Mucosa of stomach (tissue), 1 donor: ENCODE data around the gene CD22.

Source experiments
- H3K27me3 ChIP-seq: one replicate; pipeline ENCODE4 v1.7.0; 2013; ENCODE audit warnings: mild to moderate bottlenecking, low read length; ENCODE audit not compliant: control insufficient read depth, insufficient read depth
- H3K36me3 ChIP-seq: one replicate; pipeline ENCODE4 v1.7.0; 2013; ENCODE audit warnings: low read length; ENCODE audit not compliant: control insufficient read depth, insufficient read depth
- H3K4me1 ChIP-seq: one replicate; pipeline ENCODE4 v1.7.0; 2013; ENCODE audit warnings: mild to moderate bottlenecking, low read length; ENCODE audit not compliant: control insufficient read depth, insufficient read depth
- H3K4me3 ChIP-seq: one replicate; pipeline ENCODE4 v1.7.0; 2013; ENCODE audit warnings: low read length
- H3K9ac ChIP-seq: one replicate; pipeline ENCODE4 v1.7.0; 2013; ENCODE audit warnings: mild to moderate bottlenecking, low read length, moderate library complexity
- H3K9me3 ChIP-seq: one replicate; pipeline ENCODE4 v1.7.0; 2013; ENCODE audit warnings: mild to moderate bottlenecking, low read length, moderate library complexity; ENCODE audit not compliant: control insufficient read depth
- donor health status: Pancreatic carcinoma.

Gene CD22

DNA sequence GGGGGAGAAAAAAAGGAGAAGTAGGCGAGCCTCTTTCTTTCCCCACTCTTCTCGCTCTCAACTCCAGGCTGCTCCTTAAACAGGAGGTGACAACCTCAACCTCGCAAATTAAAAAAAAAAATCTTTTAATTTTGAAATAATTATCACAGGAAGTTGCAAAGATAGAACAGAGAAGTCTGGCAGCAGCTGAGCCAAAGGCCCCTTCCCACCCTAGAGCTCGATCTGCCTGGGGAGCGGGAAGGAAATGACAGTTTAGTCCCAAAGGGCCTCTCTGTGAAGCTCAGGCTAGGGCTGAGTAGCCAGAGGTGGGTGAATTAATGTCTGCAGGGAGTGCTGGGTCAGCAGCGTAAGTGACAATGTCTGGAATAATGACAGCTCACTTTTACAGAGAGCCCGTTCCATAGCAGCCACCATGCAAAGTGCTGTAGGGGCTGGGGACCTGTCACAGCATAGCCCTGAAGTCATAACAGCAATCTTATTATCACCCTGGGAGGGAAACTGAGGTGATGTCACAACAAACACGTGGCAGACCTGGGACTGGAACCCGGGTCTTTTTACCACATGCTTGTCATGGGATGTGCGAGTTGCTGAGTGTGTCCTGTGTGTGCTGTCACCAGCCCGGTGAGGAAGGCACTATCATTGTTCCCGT lies 8.8 kb upstream of the CD22 start:
- Histone ChIP-seq H3K9me3 (no peaks in the 10 kb centered on the region), H3K36me3 (no peaks in the 10 kb centered on the region), H3K4me3 (no peak overlapping the region), H3K4me1 (peaks cover 7% of the 10 kb centered on the region), H3K27me3 (no peaks in the 10 kb centered on the region), H3K9ac (no peak overlapping the region)

DNA sequence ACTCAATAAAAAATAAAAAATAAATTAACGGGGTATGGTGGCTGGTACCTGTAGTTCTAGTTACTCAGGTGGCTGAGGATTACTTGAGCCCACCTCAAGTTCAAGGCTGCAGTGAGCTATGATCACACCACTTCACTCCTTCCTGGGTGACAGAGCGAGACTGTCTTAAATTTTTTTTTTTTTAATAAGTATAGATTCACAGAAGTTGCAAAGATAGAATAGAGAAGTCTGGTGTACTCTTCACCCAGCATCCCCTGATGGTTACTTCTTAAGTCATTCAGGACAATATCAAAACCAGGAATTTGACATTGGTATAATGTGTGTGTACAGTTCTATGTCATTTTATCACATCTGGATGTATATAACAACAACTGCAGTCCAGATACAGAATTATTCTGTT lies 7.7 kb upstream of the CD22 start:
- Histone ChIP-seq H3K27me3 (no peaks in the 10 kb centered on the region), H3K4me3 (no peak overlapping the region), H3K9me3 (no peaks in the 10 kb centered on the region), H3K4me1 (peaks cover 7% of the 10 kb centered on the region), H3K9ac (no peak overlapping the region), H3K36me3 (no peaks in the 10 kb centered on the region)

DNA sequence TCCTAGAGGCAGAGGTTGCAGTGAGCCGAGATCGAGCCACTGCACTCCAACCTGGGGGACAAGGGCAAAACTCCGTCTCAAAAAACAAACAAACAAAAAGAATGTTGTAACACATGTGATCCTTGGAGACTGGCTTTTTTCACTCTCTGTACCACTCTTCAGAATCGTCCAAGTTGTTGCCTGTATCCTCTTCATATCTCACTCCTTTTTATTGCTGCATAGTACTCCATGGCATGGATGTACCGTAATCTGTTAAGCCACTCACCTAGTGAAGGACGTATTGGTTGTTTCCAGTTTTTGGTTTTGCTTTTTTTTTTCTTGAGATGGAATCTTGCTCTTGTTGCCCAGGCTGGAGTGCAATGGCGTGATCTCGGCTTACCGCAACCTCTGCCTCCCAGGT lies 7.0 kb upstream of the CD22 start:
- no peaks in the 10 kb centered on the region for H3K27me3 ChIP-seq
- H3K9ac ChIP-seq = no peak overlapping the region
- no peaks in the 10 kb centered on the region for H3K36me3 ChIP-seq
- no peaks in the 10 kb centered on the region for H3K9me3 ChIP-seq
- H3K4me1 ChIP-seq = peaks cover 7% of the 10 kb centered on the region
- H3K4me3 ChIP-seq = no peak overlapping the region

DNA sequence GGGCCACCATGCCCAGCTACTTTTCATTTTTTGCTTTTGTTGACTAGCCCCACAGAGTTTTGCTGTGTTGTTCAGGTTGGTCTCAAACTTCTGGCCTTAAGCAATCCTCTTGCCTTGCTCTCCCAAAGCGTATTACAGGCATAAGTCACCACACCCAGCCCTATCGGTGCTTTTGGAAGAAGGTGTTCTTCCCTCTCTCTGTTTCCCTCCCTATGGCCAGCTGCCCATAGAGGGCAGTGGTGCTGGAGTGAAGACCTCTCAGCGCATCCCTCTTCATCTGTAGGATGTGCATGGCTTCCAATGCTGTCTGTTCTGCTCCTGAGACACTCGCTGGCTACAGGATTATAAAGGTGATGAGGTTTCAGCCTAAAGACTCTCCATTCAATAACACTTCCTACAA lies 1.3 kb upstream of the CD22 start:
- H3K36me3 ChIP-seq = no peaks in the 10 kb centered on the region
- H3K4me3 ChIP-seq = no peak overlapping the region
- H3K4me1 ChIP-seq = no peaks in the 10 kb centered on the region
- no peak overlapping the region for H3K9ac ChIP-seq
- H3K9me3 ChIP-seq = no peaks in the 10 kb centered on the region
- H3K27me3 ChIP-seq = no peaks in the 10 kb centered on the region

DNA sequence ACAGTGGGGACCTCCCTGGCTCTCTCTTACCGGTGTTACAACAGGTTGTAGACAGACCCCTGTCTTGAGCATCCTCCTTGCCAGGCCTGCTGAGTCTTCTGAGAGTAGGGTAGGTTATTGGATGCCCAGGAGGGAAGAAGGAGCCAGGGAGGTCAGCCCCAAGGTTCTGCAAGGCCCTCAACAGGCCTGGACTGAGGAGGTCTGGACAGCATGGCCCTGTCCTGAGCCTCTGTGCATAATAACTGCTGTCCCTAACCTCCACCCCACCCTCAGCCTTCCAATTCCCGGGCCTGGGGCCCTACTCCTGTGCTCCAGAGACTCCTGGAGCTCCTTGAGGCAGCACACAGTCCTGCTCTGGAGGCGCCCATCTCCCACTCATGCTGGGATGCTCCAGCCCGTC lies 336 bp downstream of the CD22 start:
- Histone ChIP-seq H3K27me3 (no peaks in the 10 kb centered on the region), H3K9me3 (no peaks in the 10 kb centered on the region), H3K36me3 (no peaks in the 10 kb centered on the region), H3K4me3 (no peak overlapping the region), H3K4me1 (no peaks in the 10 kb centered on the region), H3K9ac (no peak overlapping the region)

DNA sequence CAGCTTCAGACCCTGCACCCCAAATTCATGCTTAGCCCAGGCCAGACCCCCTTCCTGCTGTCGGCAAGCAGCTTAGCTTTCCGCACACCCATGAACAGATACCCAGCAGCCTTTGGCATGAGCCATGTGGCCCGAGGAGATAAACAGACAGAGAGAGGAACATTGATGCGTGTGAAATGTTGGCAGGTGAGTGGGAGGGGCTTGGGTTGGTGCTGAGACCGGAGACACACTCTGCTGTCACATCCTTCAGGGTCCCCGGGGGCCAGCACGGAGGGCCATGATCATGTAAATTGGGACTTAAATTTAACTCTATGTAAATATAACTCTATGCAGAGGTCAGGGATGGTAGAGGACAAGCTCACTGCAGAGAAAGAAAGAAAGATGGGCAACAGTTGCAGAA lies 1.5 kb downstream of the CD22 start:
- no peaks in the 10 kb centered on the region for H3K36me3 ChIP-seq
- no peak overlapping the region for H3K4me3 ChIP-seq
- H3K9ac ChIP-seq = no peak overlapping the region
- H3K27me3 ChIP-seq = no peaks in the 10 kb centered on the region
- H3K4me1 ChIP-seq = no peaks in the 10 kb centered on the region
- no peaks in the 10 kb centered on the region for H3K9me3 ChIP-seq

DNA sequence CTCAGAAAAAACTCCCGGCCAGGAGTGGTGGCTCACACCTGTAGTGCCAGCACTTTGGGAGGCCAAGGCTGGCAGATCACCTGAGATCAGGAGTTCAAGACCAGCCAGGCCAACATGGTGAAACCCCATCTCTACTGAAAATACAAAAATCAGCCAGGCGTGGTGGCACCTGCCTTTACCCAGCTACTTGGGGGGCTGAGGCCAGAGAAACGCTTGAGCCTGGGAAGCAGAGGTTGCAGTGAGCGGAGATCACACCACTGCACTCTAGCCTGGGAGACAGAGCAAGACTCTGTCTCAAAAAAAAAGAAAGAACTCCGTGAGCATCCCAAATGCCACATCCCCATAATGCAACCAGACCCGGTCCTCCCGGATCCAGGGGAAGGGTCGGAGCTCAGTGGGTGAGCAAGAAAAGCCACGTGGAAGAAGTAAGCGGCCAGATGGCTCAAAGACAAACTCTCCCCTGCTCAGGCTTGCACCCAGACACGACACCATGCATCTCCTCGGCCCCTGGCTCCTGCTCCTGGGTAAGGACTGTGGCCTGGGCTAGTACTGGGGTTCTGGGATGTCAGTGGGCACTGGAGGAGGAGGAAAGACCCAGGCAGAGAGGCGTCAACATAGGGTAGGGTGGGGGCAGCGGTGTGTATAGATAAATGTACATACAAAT lies 2.7 kb downstream of the CD22 start:
- no peaks in the 10 kb centered on the region for H3K27me3 ChIP-seq
- no peaks in the 10 kb centered on the region for H3K4me1 ChIP-seq
- H3K4me3 ChIP-seq = no peak overlapping the region
- H3K9ac ChIP-seq = no peak overlapping the region
- no peaks in the 10 kb centered on the region for H3K36me3 ChIP-seq
- H3K9me3 ChIP-seq = no peaks in the 10 kb centered on the region

DNA sequence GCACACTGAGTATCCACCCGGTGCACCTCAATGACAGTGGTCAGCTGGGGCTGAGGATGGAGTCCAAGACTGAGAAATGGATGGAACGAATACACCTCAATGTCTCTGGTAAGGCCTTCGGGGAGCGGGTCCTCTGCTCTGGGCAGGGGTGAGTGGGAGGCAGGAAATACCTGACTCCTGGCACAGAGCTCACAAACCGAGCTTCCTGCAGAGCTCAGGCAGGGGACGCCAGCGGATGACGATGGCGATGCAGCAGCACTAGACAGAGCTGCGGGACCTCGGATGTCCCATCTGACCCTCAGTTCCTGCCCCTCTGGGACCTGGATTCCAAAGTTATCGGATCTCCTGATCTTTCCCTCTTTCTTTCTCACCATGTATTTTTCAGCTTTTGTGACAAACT lies 3.8 kb downstream of the CD22 start:
- Histone ChIP-seq H3K36me3 (no peaks in the 10 kb centered on the region), H3K4me3 (no peak overlapping the region), H3K27me3 (no peaks in the 10 kb centered on the region), H3K9me3 (no peaks in the 10 kb centered on the region), H3K9ac (no peak overlapping the region), H3K4me1 (no peaks in the 10 kb centered on the region)

DNA sequence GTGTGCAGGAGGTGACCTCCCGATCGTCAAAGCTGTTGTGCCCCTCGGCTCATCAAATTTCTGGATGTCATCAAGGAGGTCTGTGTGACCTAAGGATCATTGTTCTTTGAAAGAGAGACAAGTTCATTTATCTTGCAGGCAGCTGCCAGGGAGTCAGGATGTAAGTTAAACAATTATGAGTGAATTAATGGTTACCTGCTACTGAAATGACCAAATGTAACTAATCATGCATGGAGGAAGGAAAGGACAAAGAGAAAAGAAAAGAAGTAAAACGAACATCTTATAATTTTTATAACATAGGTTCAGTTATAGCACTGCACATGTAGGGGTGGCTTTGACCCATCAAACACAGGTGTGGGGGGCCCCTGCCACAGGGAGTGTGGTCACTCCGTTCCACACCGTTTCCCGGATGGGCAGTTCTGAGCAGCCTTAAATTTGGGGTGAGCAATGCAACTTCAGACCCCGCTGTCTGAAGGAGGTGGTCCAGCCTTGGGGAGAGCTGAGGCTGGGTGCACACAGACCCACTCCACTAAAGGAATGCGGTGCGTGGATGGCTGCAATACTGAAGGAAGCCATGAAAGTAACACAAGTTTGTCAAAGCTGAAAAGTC lies 5.3 kb downstream of the CD22 start:
- H3K4me1 ChIP-seq = no peaks in the 10 kb centered on the region
- H3K36me3 ChIP-seq = no peaks in the 10 kb centered on the region
- H3K27me3 ChIP-seq = no peaks in the 10 kb centered on the region
- H3K9ac ChIP-seq = no peak overlapping the region
- no peak overlapping the region for H3K4me3 ChIP-seq
- H3K9me3 ChIP-seq = no peaks in the 10 kb centered on the region

DNA sequence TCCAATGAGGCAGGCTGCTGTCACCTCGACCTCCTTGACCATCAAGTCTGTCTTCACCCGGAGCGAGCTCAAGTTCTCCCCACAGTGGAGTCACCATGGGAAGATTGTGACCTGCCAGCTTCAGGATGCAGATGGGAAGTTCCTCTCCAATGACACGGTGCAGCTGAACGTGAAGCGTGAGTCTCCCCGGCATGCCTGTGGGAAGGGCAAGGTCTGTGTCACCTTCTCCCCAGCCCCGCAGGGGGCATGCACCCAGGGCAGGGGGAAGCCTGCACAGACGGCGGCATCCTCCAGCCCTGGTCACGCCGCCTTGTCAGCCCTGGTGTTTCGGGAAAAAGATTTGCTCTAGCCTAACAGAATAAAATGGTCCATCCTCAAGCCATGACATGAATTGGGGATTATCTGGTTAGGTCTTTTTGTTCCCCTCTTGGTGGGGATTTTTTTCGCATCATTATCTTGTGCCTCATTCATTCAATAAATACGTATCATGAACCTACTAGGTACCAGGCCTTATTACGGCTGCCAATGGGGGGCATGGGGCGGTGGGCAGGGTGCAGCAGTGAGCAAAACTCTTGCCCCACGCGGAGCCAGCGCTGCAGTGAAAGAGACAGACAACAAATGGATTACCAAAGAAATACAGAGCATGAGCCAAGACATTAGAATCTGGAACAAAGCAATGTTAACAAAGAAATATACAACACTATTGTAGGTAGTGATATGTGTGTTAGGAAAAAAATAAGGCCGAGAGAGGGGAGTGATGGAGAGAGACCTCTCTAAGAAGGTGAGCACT lies 7.4 kb downstream of the CD22 start:
- Histone ChIP-seq H3K27me3 (no peaks in the 10 kb centered on the region), H3K4me3 (no peak overlapping the region), H3K4me1 (no peaks in the 10 kb centered on the region), H3K36me3 (no peaks in the 10 kb centered on the region), H3K9ac (no peak overlapping the region), H3K9me3 (no peaks in the 10 kb centered on the region)

DNA sequence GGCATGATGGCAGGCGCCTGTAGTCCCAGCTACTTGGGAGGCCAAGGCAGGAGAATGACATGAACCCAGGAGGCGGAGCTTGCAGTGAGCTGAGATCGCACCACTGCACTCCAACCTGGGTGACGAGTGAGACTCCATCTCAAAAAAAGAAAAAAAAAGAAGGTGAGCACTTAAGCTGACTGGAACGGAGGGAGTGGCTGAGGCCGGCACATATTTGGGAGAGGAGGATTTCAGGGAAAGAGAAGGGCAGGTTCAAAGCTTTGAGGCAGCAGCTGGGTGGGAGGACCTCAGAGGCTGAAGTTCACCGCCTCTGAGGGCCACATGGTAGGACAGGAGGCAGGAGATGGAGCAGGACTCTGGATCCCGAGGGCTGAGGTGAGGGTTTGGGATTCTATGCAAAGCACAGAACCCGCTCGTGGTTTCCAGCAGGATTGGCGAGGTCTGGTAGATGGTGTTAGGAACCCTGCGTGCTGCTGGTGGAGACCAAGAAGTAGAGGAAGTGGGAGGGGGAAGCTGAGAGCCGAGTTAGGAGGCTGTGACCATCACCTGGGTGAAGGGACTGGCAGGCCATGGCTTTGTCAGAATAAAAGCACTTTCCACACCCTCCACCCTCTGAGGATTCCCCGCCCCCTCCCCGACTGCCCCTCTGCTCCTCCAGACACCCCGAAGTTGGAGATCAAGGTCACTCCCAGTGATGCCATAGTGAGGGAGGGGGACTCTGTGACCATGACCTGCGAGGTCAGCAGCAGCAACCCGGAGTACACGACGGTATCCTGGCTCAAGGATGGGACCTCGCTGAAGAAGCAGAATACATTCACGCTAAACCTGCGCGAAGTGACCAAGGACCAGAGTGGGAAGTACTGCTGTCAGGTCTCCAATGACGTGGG lies 8.4 kb downstream of the CD22 start:
- H3K9ac ChIP-seq = no peak overlapping the region
- no peak overlapping the region for H3K4me3 ChIP-seq
- no peaks in the 10 kb centered on the region for H3K36me3 ChIP-seq
- H3K27me3 ChIP-seq = no peaks in the 10 kb centered on the region
- no peaks in the 10 kb centered on the region for H3K4me1 ChIP-seq
- H3K9me3 ChIP-seq = no peaks in the 10 kb centered on the region
